Transverse colon (tissue), 3 donors: ENCODE data around the gene COX7A2L.

Experiments
- CTCF ChIP-seq, 5 experiments: fragments of 200-600 bp in 3 of 5; fragments of 450-650 bp in 2 of 5; sonication (generic) in 3 of 5; IDR thresholded peaks; 1 replicate in 2 of 5; 2 replicates in 3 of 5; pipeline ENCODE4 v1.5.1; 2016 to 2017; ENCODE audit warnings: antibody characterized with exemption in 5 of 5, inconsistent platforms in 3 of 5, mild to moderate bottlenecking in 2 of 5, moderate library complexity in 1 of 5
- EP300 ChIP-seq: sonication (generic); formaldehyde crosslinking; IDR thresholded peaks from one replicate; pipeline ENCODE4 v1.6.1; 2017; ENCODE audit warnings: antibody characterized with exemption, low read depth

DNA sequence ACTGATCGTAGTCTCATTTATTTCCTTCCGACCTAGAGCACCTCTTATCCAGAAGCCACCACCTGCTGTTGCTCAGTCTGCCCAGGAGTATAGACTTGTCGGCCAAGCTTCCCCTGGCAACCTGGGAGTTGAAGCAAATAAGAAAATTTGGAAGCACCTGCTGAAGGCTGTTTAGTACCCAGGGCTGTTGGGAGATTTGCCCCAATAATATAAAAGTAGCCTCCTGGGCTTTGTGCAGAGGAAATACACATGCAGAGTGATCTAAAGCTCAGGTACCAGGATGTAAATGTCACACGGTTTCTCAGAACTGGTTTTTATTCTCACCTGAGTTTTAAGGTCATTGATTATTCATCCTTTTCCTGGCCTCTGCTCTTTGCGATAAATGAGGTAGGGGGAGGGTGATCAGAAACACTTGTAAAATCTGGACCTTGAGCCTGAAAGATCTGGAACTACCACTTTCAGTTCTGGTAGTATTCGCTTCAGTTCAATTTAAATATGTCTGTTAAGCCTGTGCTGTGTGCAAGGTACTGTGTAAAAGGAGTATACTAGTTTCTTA lies 789 bp upstream of the COX7A2L start:
- TF ChIP-seq EP300 = no peak
- no peak for TF ChIP-seq CTCF (IDR thresholded peaks at IDR 0.05)
